HepG2 (cell line): Measurements from ENCODE around the gene PPP2R5E. TPM values are rescaled to one million over a fixed set of nuclear protein-coding genes. Genes with fewer than 3 reads are reported as not detected.

Experiments
- ATAC-seq: fragments of 200-7000 bp; cut with Tn5 transposase; 3 replicates; pipeline ENCODE4 v1.9.1; 2020; ENCODE audit warnings: mild to moderate bottlenecking, moderate library complexity
- BruUV-seq: library from RNA; stranded (reverse); fragments of 400-500 nt; replicated peaks from 2 replicates; lab custom pipeline; 2021; lab: Mats Ljungman, UMichigan
- CTCF ChIA-PET: fragments of 300-600 bp; formaldehyde crosslinking; extraction: SDS; loops from one replicate; lab custom pipeline; 2021; ENCODE audit warnings: low total read pairs, inconsistent platforms, low intra/inter-chr PET ratio; lab: Yijun Ruan, JAX
- POLR2A ChIA-PET: fragments of 350-600 bp; sonication (Branson Sonifier 250); formaldehyde crosslinking; loops from one replicate; lab custom pipeline; 2020; ENCODE audit warnings: antibody characterized with exemption, inconsistent platforms; lab: Yijun Ruan, JAX
- DNase-seq: peaks from one replicate; pipeline ENCODE4 v3.0.0-alpha.2; 2015; ENCODE audit warnings: low spot score
- FAIRE-seq: peaks from 3 replicates; lab custom pipeline; 2011; peaks lifted over from hg19 to GRCh38; lab: Jason Lieb, UNC
- H2AFZ ChIP-seq: one replicate; pipeline ENCODE4 v1.6.1; 2011; ENCODE audit warnings: low read length, inconsistent platforms
- H3K27ac ChIP-seq: fragments of 300-600 bp; 3 replicates; pipeline ENCODE4 v1.8.0; 2011; ENCODE audit warnings: mixed run types, mild to moderate bottlenecking, mixed read lengths, low read length, inconsistent platforms; ENCODE audit not compliant: insufficient read depth; ENCODE audit errors: extremely low read length
- H3K27me3 ChIP-seq, 2 experiments: fragments of 200-600 bp in 1 of 2; 2 replicates in 1 of 2; 3 replicates in 1 of 2; pipeline versions ENCODE4 v1.6.0 to v1.8.0; 2011; ENCODE audit warnings: low read length in 2 of 2, mild to moderate bottlenecking in 2 of 2, moderate library complexity in 2 of 2, inconsistent platforms in 1 of 2; ENCODE audit not compliant: insufficient read depth in 2 of 2, control insufficient read depth in 1 of 2
- H3K36me3 ChIP-seq, 2 experiments: fragments of 200-600 bp in 1 of 2; replicated peaks in 1 of 2; 2 replicates in 1 of 2; 3 replicates in 1 of 2; pipeline versions ENCODE4 v1.5.1 to v1.8.0; 2011; ENCODE audit warnings: low read length in 2 of 2, inconsistent platforms in 1 of 2; ENCODE audit not compliant: insufficient read depth in 2 of 2, control insufficient read depth in 1 of 2
- H3K4me1 ChIP-seq: 2 replicates; pipeline ENCODE4 v1.5.1; 2012; ENCODE audit warnings: low read length, inconsistent platforms; ENCODE audit not compliant: insufficient read depth
- H3K4me2 ChIP-seq: 2 replicates; pipeline ENCODE4 v1.6.0; 2011; ENCODE audit warnings: low read depth, low read length, inconsistent platforms
- H3K4me3 ChIP-seq, 3 experiments: fragments of 200-600 bp in 1 of 3; sonication (generic), shearing (Covaris generic) in 1 of 3; replicated peaks in 1 of 3; 2 replicates each; pipeline ENCODE4 v1.5.1; 2011 to 2016; ENCODE audit warnings: low read length in 3 of 3, inconsistent platforms in 2 of 3, low read depth in 2 of 3, mild to moderate bottlenecking in 2 of 3, control low read depth in 1 of 3, mixed read lengths in 1 of 3; ENCODE audit not compliant: insufficient read depth in 1 of 3
- H3K79me2 ChIP-seq: one replicate; pipeline ENCODE4 v1.6.1; 2011; ENCODE audit warnings: low read length, inconsistent platforms; ENCODE audit not compliant: insufficient read depth
- H3K9ac ChIP-seq: 2 replicates; pipeline ENCODE4 v1.6.0; 2011; ENCODE audit warnings: mild to moderate bottlenecking, low read depth, low read length, inconsistent platforms; ENCODE audit not compliant: insufficient read depth
- H3K9me3 ChIP-seq: 2 replicates; pipeline ENCODE4 v1.5.1; 2012; ENCODE audit warnings: mild to moderate bottlenecking, low read length
- H4K20me1 ChIP-seq: 2 replicates; pipeline ENCODE4 v1.6.0; 2011; ENCODE audit warnings: inconsistent platforms, mild to moderate bottlenecking, low read length, moderate library complexity; ENCODE audit not compliant: insufficient read depth
- AKNA ChIP-seq: sonication (generic); formaldehyde crosslinking; IDR thresholded peaks from 2 replicates; pipeline ENCODE4 v1.4.0; 2020; ENCODE audit warnings: missing genetic modification reagents, borderline replicate concordance
- KMT2A ChIP-seq: sonication (generic); formaldehyde crosslinking; IDR thresholded peaks from 2 replicates; pipeline ENCODE4 v1.4.0; 2020; ENCODE audit warnings: missing genetic modification reagents
- MBNL3 ChIP-seq: fragments of 250-450 bp; sonication (Bioruptor Pico); conservative IDR thresholded peaks from 2 replicates; pipeline ENCODE4 v1.8.0; 2022; ENCODE audit warnings: mild to moderate bottlenecking, inconsistent platforms
- ZEB1 ChIP-seq: IDR thresholded peaks from 2 replicates; pipeline ENCODE4 v1.6.1; 2012; ENCODE audit warnings: mild to moderate bottlenecking, low read depth, inconsistent platforms; ENCODE audit not compliant: insufficient replicate concordance
- ZNF792 ChIP-seq: IDR thresholded peaks from 2 replicates; pipeline ENCODE4 v1.6.1; 2016
- ZNF891 ChIP-seq: sonication (generic); formaldehyde crosslinking; IDR thresholded peaks from 2 replicates; pipeline ENCODE4 v1.5.0; 2020; ENCODE audit warnings: mild to moderate bottlenecking, missing genetic modification reagents
- WGBS: methylation state at CpG from one replicate; pipeline ENCODE4 v1.1.6; 2017; ENCODE audit warnings: low lambda C conversion rate; 5-methylcytosine and 5-hydroxymethylcytosine counted together
- in situ Hi-C: cut with HindIII; loops from 2 replicates; pipeline ENCODE4 v1.10.0; 2017; ENCODE audit warnings: low pct_unique_long_range_greater_than_20kb; ENCODE audit not compliant: extremely low pct_ligation_motif_present
- intact Hi-C: fragments of 100-400 bp; cut with micrococcal nuclease; formaldehyde crosslinking; loops from one replicate; pipeline ENCODE4 v1.10.0; 2022; ENCODE audit not compliant: unreplicated experiment
- polyA plus RNA-seq, 8 experiments: library from polyadenylated mRNA; depleted of rRNA in 3 of 8; stranded (reverse) in 7 of 8; unstranded in 1 of 8; fragments of >200 nt; fragmentation: Illumina TruSeq in 4 of 8; extraction: Trizol in 4 of 8; gene quantifications; 2 replicates each; pipeline versions ENCODE4 v1.2.1 to v1.2.3, GENCODE V29; 2011 to 2016; ENCODE audit warnings: low read depth in 4 of 8, missing spikeins in 1 of 8, mixed read lengths in 1 of 8; ENCODE audit not compliant: insufficient read depth in 1 of 8
- total RNA-seq, 5 experiments: library from RNA; depleted of rRNA; stranded (reverse); fragments of >200 nt; fragmentation: Illumina TruSeq; extraction: Trizol; gene quantifications; 2 replicates each; pipeline ENCODE4 v1.2.3, GENCODE V29; 2016; ENCODE audit warnings: low read depth in 1 of 5

Gene PPP2R5E
- total and polyA plus RNA-seq, 2 of the 13 experiments (the other 11 are each of a cell fraction or from before 2014, with no cell fraction given), result 8.9 to 11.0 TPM

- BruUV-seq, result no TSS peak
- in situ Hi-C loops, result loop anchor here (5.0 to 25.0 kb wide), 2 partner anchors 149 to 369 kb away; partner anchors contain the start of gene PPP2R5E
- no peak for ATAC-seq
Observed at GRCh38 chr14:63393012-63393411, 150.2 kb downstream of the PPP2R5E start.

More at GRCh38 chr14:63393012-63393411, 150.2 kb downstream of the PPP2R5E start:
- H3K4me1 ChIP-seq, result peaks cover 5% of the 10 kb centered on the region; the same call in 1 of the 2 replicates
- intact Hi-C loops, result no loop called here
- FAIRE-seq, result no peak
- no peak overlapping the region for H3K9ac ChIP-seq
- POLR2A ChIA-PET, result no interaction called here
- H4K20me1 ChIP-seq, result no peaks in the 10 kb centered on the region
- CTCF ChIA-PET, result no interaction called here
- H3K27me3 ChIP-seq, result no peaks in the 10 kb centered on the region
- 100% methylated on average over 2 of the region's 2 CpGs for WGBS
- no peak for TF ChIP-seq ZNF792
- no peak for TF ChIP-seq ZEB1
- TF ChIP-seq KMT2A (CRISPR knock-in tag), result no peak
- TF ChIP-seq MBNL3 (CRISPR knock-in tag), result no peak
- no peak for TF ChIP-seq ZNF891 (CRISPR knock-in tag)
- no peak for TF ChIP-seq AKNA (CRISPR knock-in tag)
- H3K4me2 ChIP-seq, result no peak overlapping the region
- no peaks in the 10 kb centered on the region for H3K9me3 ChIP-seq
- no peak overlapping the region for H3K27ac ChIP-seq
- no peak for DNase-seq
- H3K79me2 ChIP-seq, result no peaks in the 10 kb centered on the region
- H3K36me3 ChIP-seq, result peaks cover 2 to 16% of the 10 kb centered on the region in 2 experiments; a peak in 4 of 5 replicates
- no peak overlapping the region for H2AFZ ChIP-seq
- H3K4me3 ChIP-seq, result no peak overlapping the region
